Measurements from ENCODE around the gene AKT1S1.

DNA sequence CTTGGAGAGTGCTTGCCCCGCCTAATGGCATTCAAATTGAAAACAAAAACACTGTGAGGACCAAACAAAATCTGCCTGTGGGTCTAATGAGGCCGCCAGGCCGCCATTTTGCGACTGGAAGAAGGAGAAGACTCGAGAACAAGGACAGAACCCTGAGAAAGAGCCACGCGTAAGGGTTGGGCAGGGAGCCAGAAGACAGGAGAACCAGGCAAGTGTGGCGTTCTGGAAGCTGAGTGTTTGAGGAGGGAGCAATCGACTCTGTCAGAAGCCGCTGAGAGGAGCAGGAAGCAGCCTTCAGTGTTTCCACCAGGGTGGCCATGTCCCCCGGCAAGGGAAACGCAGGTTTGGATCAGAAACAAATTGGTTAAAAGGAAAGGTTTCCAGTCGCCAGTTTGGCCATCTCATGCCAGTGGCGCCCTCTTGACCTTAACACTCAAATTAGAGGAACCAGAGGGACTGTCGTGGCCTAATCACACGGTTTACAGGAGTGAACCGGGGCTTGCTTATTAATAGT is 36.4 kb downstream of the AKT1S1 start:
- TF ChIP-seq, protein P1, sequence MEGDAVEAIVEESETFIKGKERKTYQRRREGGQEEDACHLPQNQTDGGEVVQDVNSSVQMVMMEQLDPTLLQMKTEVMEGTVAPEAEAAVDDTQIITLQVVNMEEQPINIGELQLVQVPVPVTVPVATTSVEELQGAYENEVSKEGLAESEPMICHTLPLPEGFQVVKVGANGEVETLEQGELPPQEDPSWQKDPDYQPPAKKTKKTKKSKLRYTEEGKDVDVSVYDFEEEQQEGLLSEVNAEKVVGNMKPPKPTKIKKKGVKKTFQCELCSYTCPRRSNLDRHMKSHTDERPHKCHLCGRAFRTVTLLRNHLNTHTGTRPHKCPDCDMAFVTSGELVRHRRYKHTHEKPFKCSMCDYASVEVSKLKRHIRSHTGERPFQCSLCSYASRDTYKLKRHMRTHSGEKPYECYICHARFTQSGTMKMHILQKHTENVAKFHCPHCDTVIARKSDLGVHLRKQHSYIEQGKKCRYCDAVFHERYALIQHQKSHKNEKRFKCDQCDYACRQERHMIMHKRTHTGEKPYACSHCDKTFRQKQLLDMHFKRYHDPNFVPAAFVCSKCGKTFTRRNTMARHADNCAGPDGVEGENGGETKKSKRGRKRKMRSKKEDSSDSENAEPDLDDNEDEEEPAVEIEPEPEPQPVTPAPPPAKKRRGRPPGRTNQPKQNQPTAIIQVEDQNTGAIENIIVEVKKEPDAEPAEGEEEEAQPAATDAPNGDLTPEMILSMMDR (conservative IDR thresholded peaks at IDR 0.05; ENCODE audit: low read depth, low read length), result no peak
- no peak for TF ChIP-seq EZH2 (IDR thresholded peaks at IDR 0.05; ENCODE audit: borderline replicate concordance, low read depth, low read length, poor library complexity, severe bottlenecking)
